Naive thymus-derived CD4-positive, alpha-beta T cell (primary cell): ENCODE results near the gene DENND6B. TPM values are rescaled to one million over a fixed set of nuclear protein-coding genes. Genes with fewer than 3 reads are reported as not detected.

ENCODE experiments used
- ATAC-seq: fragments of 150-1000 bp; cut with Tn5 transposase; 2 replicates; pipeline ENCODE4 v1.10.0; 2021; ENCODE audit warnings: mild to moderate bottlenecking, moderate library complexity
- CTCF ChIA-PET: fragments of 350-600 bp; sonication (Branson Sonifier 250); formaldehyde crosslinking; loops from one replicate; lab custom pipeline; 2021; ENCODE audit warnings: antibody characterized with exemption; lab: Charles Lee
- POLR2A ChIA-PET: fragments of 350-600 bp; sonication (Branson Sonifier 250); formaldehyde crosslinking; loops from one replicate; lab custom pipeline; 2021; ENCODE audit warnings: antibody characterized with exemption, inconsistent platforms; lab: Charles Lee
- DNase-seq, 9 donors: peaks; one replicate each; pipeline versions ENCODE4 v3.0.0 to v3.0.0-alpha.2; 2020 to 2022; ENCODE audit warnings: mixed read lengths in 1 of 9
- H3K27ac ChIP-seq: one replicate; pipeline ENCODE4 v1.7.0; 2013; ENCODE audit warnings: mild to moderate bottlenecking, low read depth, low read length, moderate library complexity
- H3K27me3 ChIP-seq, 2 donors: one replicate each; pipeline ENCODE4 v1.7.0; 2013; ENCODE audit warnings: low read length in 2 of 2, mild to moderate bottlenecking in 2 of 2, moderate library complexity in 2 of 2; ENCODE audit not compliant: control insufficient read depth in 2 of 2, insufficient read depth in 2 of 2
- H3K36me3 ChIP-seq, 3 experiments: 1 replicate in 2 of 3; 2 replicates in 1 of 3; pipeline ENCODE4 v1.7.0; 2013; ENCODE audit warnings: low read length in 3 of 3, mild to moderate bottlenecking in 3 of 3, moderate library complexity in 1 of 3; ENCODE audit not compliant: insufficient read depth in 3 of 3, control insufficient read depth in 2 of 3
- H3K4me1 ChIP-seq, 2 donors: one replicate each; pipeline ENCODE4 v1.7.0; 2013; ENCODE audit warnings: low read length in 2 of 2, mild to moderate bottlenecking in 2 of 2, moderate library complexity in 1 of 2; ENCODE audit not compliant: control insufficient read depth in 2 of 2, insufficient read depth in 2 of 2
- H3K4me3 ChIP-seq: 2 replicates; pipeline ENCODE4 v1.7.0; 2013; ENCODE audit warnings: mild to moderate bottlenecking, low read length
- H3K9me3 ChIP-seq, 3 experiments: 1 replicate in 2 of 3; 2 replicates in 1 of 3; pipeline ENCODE4 v1.7.0; 2013; ENCODE audit warnings: low read length in 3 of 3; ENCODE audit not compliant: control insufficient read depth in 2 of 3
- H3K27ac Mint-ChIP-seq, 9 donors: one replicate each; pipeline ENCODE4 v1.8.0; 2020 to 2022; ENCODE audit warnings: mixed read lengths in 9 of 9, mild to moderate bottlenecking in 8 of 9, moderate library complexity in 5 of 9, inconsistent platforms in 2 of 9
- H3K27me3 Mint-ChIP-seq, 5 donors: one replicate each; pipeline ENCODE4 v1.8.0; 2021 to 2022; ENCODE audit warnings: mixed read lengths in 5 of 5, mild to moderate bottlenecking in 1 of 5
- H3K36me3 Mint-ChIP-seq, 5 donors: one replicate each; pipeline ENCODE4 v1.8.0; 2020 to 2022; ENCODE audit warnings: mixed read lengths in 5 of 5, mild to moderate bottlenecking in 3 of 5, inconsistent platforms in 1 of 5
- H3K4me1 Mint-ChIP-seq, 7 donors: one replicate each; pipeline ENCODE4 v1.8.0; 2020 to 2022; ENCODE audit warnings: mixed read lengths in 7 of 7, mild to moderate bottlenecking in 3 of 7, inconsistent platforms in 1 of 7
- H3K4me3 Mint-ChIP-seq, 10 donors: one replicate each; pipeline ENCODE4 v1.8.0; 2020 to 2022; ENCODE audit warnings: mild to moderate bottlenecking in 10 of 10, mixed read lengths in 10 of 10, moderate library complexity in 6 of 10, inconsistent platforms in 2 of 10
- H3K9me3 Mint-ChIP-seq, 11 donors: one replicate each; pipeline ENCODE4 v1.8.0; 2020 to 2022; ENCODE audit warnings: mixed read lengths in 11 of 11, mild to moderate bottlenecking in 4 of 11, inconsistent platforms in 1 of 11, moderate library complexity in 1 of 11
- intact Hi-C, 2 donors: fragments of 100-400 bp; cut with micrococcal nuclease; formaldehyde crosslinking; loops; one replicate each; pipeline ENCODE4 v1.15.1; 2023
- polyA plus RNA-seq, 2 donors: library from polyadenylated mRNA; unstranded; fragments of 300-500 nt; fragmentation: Illumina TruSeq; gene quantifications; one replicate each; pipeline ENCODE4 v1.2.3, GENCODE V29; 2021
- total RNA-seq, 6 experiments: library from RNA in 5 of 6; stranded (reverse) in 5 of 6; gene quantifications; 1 replicate in 5 of 6; 2 replicates in 1 of 6; pipeline ENCODE4 v1.2.3 and lab custom pipeline; 2021 to 2026

Gene DENND6B
- total and polyA plus RNA-seq, 7 experiments from 2014 or later: 0.19 to 4.0 (median 2.2) TPM

DNA sequence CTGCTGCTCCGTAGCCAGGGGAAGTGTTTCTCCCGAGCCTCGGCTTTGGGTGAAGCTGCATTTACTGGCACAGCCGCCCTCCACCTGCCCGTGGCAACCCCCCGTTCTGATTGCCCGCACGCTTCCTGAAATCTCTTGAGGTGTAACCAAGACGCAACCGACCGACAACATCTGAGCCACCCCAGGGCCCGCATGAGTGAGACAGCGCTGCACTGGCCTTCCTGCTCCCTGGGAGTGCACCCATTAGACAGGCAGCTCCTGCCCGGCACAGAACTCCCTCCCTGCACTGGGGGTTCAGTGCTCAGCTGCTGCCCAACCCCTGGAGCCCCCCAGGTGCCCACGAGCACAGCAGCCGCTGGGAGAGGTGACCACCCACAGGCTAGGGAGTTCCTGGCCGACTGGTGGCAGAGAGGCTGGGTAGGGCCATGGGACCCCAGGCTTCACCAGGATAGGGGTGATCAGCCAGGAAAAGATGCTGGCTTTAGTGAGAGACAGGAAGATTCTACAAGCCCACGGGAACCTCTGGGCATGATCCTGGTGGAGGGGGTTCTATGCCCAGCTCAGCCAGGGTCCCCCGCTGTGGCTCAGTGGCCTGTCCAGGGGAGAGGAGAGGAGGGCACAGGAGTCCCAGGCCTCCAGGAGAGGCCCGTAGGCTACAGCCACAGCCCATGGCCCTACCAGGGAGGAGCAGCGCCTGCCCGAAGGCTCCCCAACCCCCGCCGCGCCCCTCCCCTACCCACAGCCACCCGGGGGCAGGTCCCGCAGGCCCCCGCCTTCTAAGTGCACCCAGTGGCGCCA lies 34.0 kb downstream of the DENND6B start:
- ChIA-PET POLR2A (no interaction called here), CTCF (no interaction called here)
- Histone ChIP-seq H3K4me3 (no peak overlapping the region), H3K27ac (no peak overlapping the region), H3K27me3 (no peaks in the 10 kb centered on the region), H3K9me3 (no peaks in the 10 kb centered on the region), H3K36me3 (no peaks in the 10 kb centered on the region), H3K4me1 (peaks cover 0 to 4% of the 10 kb centered on the region in 2 donors)
- H3K9me3 Mint-ChIP-seq: no peaks in the 10 kb centered on the region
- H3K27ac Mint-ChIP-seq: peak overlapping the region in 1 of 9 donors; percentile 45
- no peaks in the 10 kb centered on the region for H3K36me3 Mint-ChIP-seq
- peak; percentile 32 for ATAC-seq
- peaks cover 0 to 7% (median 6%) of the 10 kb centered on the region in 7 donors for H3K4me1 Mint-ChIP-seq
- peak overlapping the region in 6 of 10 donors; percentile 22 to 67 (median 36) for H3K4me3 Mint-ChIP-seq
- DNase-seq: no peak
- intact Hi-C loops: no loop called here
- H3K27me3 Mint-ChIP-seq: peaks cover 6 to 29% (median 18%) of the 10 kb centered on the region in 5 donors

DNA sequence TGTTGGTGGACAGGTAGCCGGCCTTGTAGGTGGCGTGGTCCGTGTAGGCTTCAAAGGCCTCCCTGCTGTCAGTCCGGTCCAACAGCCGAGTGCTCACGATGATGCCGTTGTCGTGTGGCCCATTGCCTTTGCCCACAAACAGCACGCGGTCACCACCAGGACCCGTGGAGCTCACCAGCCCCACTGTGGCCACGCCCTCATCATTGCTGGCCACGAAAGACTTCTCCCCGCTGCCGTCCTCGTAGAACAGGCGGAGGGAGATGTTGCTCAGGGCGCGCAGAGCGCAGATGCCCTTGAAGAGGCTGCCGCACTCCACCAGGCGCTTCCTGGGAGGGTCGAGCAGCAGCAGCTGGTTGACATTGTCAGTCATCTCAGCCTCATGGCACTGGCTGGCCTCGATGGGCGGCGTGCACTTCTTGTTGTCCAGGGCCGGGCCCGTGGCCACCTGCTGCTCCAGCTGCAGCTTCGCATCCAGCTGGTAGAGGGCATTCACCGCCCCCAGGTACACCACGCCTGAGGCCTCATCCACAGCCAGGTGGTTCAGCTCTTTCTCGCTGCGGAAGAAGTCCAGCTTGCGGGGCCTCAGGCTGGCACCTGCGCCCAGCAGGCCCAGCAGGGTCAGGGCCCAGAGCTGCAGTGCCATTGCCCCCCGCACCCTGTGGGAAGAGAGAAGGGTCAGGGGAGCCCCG lies 36.7 kb downstream of the DENND6B start:
- Histone ChIP-seq H3K36me3 (no peaks in the 10 kb centered on the region), H3K27ac (no peak overlapping the region), H3K4me3 (no peak overlapping the region), H3K9me3 (no peaks in the 10 kb centered on the region), H3K4me1 (peaks cover 0 to 4% of the 10 kb centered on the region in 2 donors), H3K27me3 (no peaks in the 10 kb centered on the region)
- no peak for DNase-seq
- ChIA-PET CTCF (interaction anchor here (0.6 kb wide), 1 partner anchor 11 kb away, joined by 3 read pairs; no protein-coding TSS in a partner anchor), POLR2A (no interaction called here)
- Mint-ChIP-seq H3K27ac (no peak overlapping the region), H3K4me3 (no peak overlapping the region), H3K27me3 (peaks cover 6 to 22% (median 17%) of the 10 kb centered on the region in 5 donors), H3K9me3 (no peaks in the 10 kb centered on the region), H3K36me3 (no peaks in the 10 kb centered on the region), H3K4me1 (peaks cover 0 to 7% (median 6%) of the 10 kb centered on the region in 7 donors)
- intact Hi-C loops: no loop called here
- ATAC-seq: no peak

DNA sequence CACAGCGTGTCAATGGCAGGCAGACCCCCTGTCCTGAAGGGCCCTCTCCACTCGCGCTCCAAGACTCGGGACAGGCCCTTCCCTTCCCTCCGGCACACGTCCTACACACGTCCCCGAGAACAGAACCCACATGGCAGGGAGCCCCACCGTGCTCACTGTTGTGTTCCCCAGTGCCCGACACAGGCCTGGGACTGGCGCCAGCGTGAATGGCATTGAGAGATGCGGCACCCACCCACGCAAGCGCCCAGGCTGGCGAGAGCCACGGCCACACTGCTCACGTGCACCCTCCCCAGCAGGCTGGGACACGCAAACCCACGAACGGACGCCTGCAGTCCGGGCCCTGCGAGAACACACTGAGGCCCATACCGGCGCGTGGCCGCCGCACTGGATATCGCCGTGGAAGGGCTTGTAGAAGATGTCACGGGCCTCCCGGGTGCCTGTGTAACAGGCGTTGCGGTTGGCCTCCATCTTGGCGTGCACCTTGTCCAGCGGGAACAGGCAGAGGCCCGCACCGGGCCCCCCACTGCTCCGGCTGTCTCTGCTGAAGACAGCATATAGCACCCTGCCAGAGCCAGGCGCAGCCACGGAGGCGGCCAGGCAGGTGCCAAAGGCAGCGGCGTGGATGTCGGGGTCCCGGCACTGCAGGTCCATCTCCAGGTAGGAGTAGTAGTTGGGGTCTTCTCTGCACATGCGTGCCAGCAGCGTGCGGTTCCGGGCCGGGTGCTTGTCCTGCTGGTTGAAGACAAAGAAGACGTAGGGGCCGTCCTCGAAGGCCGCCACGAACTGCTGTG lies 37.5 kb downstream of the DENND6B start:
- Histone ChIP-seq H3K4me1 (peaks cover 0 to 4% of the 10 kb centered on the region in 2 donors), H3K4me3 (no peak overlapping the region), H3K36me3 (no peaks in the 10 kb centered on the region), H3K27ac (no peak overlapping the region), H3K9me3 (no peaks in the 10 kb centered on the region), H3K27me3 (no peaks in the 10 kb centered on the region)
- no peak for DNase-seq
- ChIA-PET POLR2A (no interaction called here), CTCF (no interaction called here)
- no peak overlapping the region for H3K27ac Mint-ChIP-seq
- H3K36me3 Mint-ChIP-seq: no peaks in the 10 kb centered on the region
- H3K27me3 Mint-ChIP-seq: peaks cover 6 to 22% (median 15%) of the 10 kb centered on the region in 5 donors
- H3K9me3 Mint-ChIP-seq: no peaks in the 10 kb centered on the region
- H3K4me3 Mint-ChIP-seq: no peak overlapping the region
- H3K4me1 Mint-ChIP-seq: peaks cover 0 to 7% (median 6%) of the 10 kb centered on the region in 7 donors
- intact Hi-C loops: no loop called here
- no peak for ATAC-seq

DNA sequence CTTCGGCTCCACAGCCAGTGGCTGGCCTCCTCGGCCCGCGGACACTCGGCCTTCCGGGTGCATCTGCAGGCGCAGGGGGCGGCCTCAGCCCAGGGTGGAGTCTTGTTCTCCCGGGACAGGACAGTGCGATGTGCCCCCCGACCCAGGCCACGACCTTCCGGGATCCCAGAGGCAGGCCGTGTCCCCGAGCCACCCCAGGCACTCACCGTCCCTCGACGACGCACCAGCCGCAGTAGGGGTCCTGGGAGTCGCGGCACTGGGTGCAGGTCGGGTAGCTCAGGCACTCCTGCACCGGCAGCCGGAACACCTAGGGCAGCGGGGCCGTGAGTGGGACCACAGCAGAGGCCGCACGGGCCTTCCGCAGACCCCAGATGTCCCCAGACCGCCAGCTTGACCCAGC lies 39.1 kb downstream of the DENND6B start:
- Mint-ChIP-seq H3K36me3 (no peaks in the 10 kb centered on the region), H3K4me3 (no peak overlapping the region), H3K4me1 (peaks cover 0 to 5% (median 4%) of the 10 kb centered on the region in 7 donors), H3K27ac (no peak overlapping the region), H3K9me3 (no peaks in the 10 kb centered on the region), H3K27me3 (peaks cover 4 to 20% (median 9%) of the 10 kb centered on the region in 5 donors)
- Histone ChIP-seq H3K36me3 (no peaks in the 10 kb centered on the region), H3K9me3 (no peaks in the 10 kb centered on the region), H3K27me3 (no peaks in the 10 kb centered on the region), H3K4me3 (no peak overlapping the region), H3K27ac (no peak overlapping the region), H3K4me1 (peaks cover 0 to 4% of the 10 kb centered on the region in 2 donors)
- intact Hi-C loops: no loop called here
- no peak for DNase-seq
- POLR2A ChIA-PET: no interaction called here
- ATAC-seq: no peak
- CTCF ChIA-PET: no interaction called here

DNA sequence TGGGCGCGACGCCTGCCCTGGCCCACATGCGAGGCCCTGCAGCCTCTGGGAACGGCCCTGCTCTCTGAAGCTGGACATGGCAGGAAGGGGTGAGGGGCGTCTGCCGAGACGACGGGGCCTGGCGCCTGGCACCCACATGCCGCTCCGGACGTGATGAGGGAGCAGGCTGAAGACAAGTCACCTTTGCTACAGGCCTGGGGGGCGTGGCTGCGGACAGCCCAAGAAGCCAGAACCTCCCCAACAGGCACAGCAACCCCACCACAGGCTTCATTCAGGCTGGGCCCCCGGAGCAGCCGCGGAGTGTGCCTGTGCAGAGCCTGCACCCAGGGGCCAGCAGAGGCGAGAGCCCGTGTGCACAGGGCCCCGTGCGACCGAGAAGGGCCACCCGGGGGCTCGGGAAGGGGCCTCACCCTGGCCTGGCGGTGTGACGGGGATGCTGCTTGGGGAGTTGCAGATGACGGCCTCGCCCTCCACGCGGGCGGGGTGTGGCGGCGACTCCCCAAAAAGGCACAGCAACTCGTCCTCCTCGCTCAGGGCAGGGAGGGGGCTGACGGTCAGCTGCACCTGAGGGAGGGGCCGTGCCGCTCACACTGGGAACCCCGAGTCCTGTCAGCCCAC lies 40.0 kb downstream of the DENND6B start:
- Histone ChIP-seq H3K4me3 (no peak overlapping the region), H3K27ac (no peak overlapping the region), H3K4me1 (no peaks in the 10 kb centered on the region), H3K27me3 (no peaks in the 10 kb centered on the region), H3K9me3 (no peaks in the 10 kb centered on the region), H3K36me3 (no peaks in the 10 kb centered on the region)
- DNase-seq (no peak), ATAC-seq (no peak)
- no peaks in the 10 kb centered on the region for H3K9me3 Mint-ChIP-seq
- peaks cover 0 to 12% (median under 1%) of the 10 kb centered on the region in 5 donors for H3K27me3 Mint-ChIP-seq
- no peaks in the 10 kb centered on the region for H3K4me1 Mint-ChIP-seq
- CTCF ChIA-PET: no interaction called here
- POLR2A ChIA-PET: no interaction called here
- H3K27ac Mint-ChIP-seq: no peak overlapping the region
- intact Hi-C loops: no loop called here
- H3K36me3 Mint-ChIP-seq: no peaks in the 10 kb centered on the region
- H3K4me3 Mint-ChIP-seq: no peak overlapping the region

DNA sequence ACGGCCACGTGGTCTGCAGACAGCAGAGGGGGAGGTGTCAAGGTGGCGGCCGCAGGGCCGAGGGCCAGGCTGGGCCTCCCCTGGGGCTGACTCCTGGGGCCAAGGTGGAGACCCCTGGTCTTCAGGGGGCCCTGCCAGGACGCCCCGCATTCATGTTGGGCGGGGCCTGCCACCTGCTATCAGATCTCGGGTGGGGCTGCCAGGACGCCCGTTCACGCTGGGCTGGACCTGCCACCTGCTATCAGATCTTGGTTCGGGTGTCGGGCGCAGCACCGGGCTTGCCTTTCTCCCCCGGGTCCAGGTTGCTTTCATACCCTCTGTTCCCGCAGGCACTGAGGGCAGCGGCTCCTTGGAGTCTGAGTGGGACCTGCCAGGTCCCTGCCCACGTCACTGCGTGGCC lies 40.5 kb downstream of the DENND6B start:
- H3K4me1 Mint-ChIP-seq: no peaks in the 10 kb centered on the region
- H3K27me3 Mint-ChIP-seq: peaks cover 0 to 9% (median 0%) of the 10 kb centered on the region in 5 donors
- no peaks in the 10 kb centered on the region for H3K27me3 ChIP-seq
- H3K27ac ChIP-seq: no peak overlapping the region
- intact Hi-C loops: no loop called here
- no peak overlapping the region for H3K4me3 ChIP-seq
- H3K27ac Mint-ChIP-seq: no peak overlapping the region
- H3K9me3 Mint-ChIP-seq: no peaks in the 10 kb centered on the region
- DNase-seq: no peak
- POLR2A ChIA-PET: no interaction called here
- no peaks in the 10 kb centered on the region for H3K36me3 ChIP-seq
- ATAC-seq: no peak
- H3K36me3 Mint-ChIP-seq: no peaks in the 10 kb centered on the region
- no peak overlapping the region for H3K4me3 Mint-ChIP-seq
- no peaks in the 10 kb centered on the region for H3K9me3 ChIP-seq
- CTCF ChIA-PET: no interaction called here
- H3K4me1 ChIP-seq: no peaks in the 10 kb centered on the region
